ENCODE results near the gene P2RY14.

DNA sequence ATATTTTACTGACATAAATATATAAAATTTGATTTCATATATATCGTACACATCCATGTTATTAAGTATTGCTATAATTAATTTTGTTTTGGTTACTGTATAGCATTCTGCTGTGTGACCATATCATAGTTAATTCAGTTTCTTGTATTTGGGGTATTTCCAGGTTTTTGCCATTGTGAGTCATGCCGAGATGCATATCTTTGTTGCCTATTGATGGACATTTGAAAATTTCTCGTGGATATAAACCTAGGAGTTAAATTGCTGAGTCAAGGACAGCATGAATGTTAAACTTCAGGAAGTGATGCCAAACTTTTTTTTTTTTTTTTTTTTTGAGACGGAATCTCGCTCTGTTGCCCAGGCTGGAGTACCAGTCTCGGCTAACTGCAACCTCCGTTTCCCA is 41.6 kb downstream of the P2RY14 start:
- TF ChIP-seq, protein P1, sequence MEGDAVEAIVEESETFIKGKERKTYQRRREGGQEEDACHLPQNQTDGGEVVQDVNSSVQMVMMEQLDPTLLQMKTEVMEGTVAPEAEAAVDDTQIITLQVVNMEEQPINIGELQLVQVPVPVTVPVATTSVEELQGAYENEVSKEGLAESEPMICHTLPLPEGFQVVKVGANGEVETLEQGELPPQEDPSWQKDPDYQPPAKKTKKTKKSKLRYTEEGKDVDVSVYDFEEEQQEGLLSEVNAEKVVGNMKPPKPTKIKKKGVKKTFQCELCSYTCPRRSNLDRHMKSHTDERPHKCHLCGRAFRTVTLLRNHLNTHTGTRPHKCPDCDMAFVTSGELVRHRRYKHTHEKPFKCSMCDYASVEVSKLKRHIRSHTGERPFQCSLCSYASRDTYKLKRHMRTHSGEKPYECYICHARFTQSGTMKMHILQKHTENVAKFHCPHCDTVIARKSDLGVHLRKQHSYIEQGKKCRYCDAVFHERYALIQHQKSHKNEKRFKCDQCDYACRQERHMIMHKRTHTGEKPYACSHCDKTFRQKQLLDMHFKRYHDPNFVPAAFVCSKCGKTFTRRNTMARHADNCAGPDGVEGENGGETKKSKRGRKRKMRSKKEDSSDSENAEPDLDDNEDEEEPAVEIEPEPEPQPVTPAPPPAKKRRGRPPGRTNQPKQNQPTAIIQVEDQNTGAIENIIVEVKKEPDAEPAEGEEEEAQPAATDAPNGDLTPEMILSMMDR (IDR thresholded peaks at IDR 0.05) = no peak
- no peak for TF ChIP-seq POLR2A (IDR thresholded peaks at IDR 0.05)
